ENCODE measurements around the gene CCDC192.
"Not testable (repeated sequence)": the region's sequence is repeated elsewhere in the genome, so short reads cannot be mapped to it uniquely, and the experiment has no call there.

GRCh38 chr5:127739348-127739747 lies 36.2 kb downstream of the CCDC192 start:
- TF ChIP-seq CTCF (IDR thresholded peaks at IDR 0.05; ENCODE audit: insufficient read depth, low read length, poor library complexity, severe bottlenecking); EZH2phosphoT487 (conservative IDR thresholded peaks at IDR 0.05; ENCODE audit: low read length): not testable (repeated sequence)

All from SU-DHL-6 (cell line).